Osteocyte (in vitro differentiated cells): Measurements from ENCODE around the gene MCTP1. TPM values are rescaled to one million over a fixed set of nuclear protein-coding genes. Genes with fewer than 3 reads are reported as not detected.

Experiments used
- DNase-seq: peaks from one replicate; pipeline ENCODE4 v3.0.0; 2021; ENCODE audit warnings: mixed read lengths; ENCODE audit not compliant: unreplicated experiment; ENCODE audit errors: extremely low spot score
- H3K27ac Mint-ChIP-seq: one replicate; pipeline ENCODE4 v1.8.0; 2021; ENCODE audit warnings: mild to moderate bottlenecking, mixed read lengths; ENCODE audit not compliant: unreplicated experiment
- H3K27me3 Mint-ChIP-seq: one replicate; pipeline ENCODE4 v1.8.0; 2021; ENCODE audit warnings: mixed read lengths; ENCODE audit not compliant: unreplicated experiment
- H3K36me3 Mint-ChIP-seq: one replicate; pipeline ENCODE4 v1.8.0; 2021; ENCODE audit warnings: mixed read lengths; ENCODE audit not compliant: unreplicated experiment
- H3K4me1 Mint-ChIP-seq: one replicate; pipeline ENCODE4 v1.8.0; 2021; ENCODE audit warnings: mixed read lengths; ENCODE audit not compliant: unreplicated experiment
- H3K4me3 Mint-ChIP-seq: one replicate; pipeline ENCODE4 v1.8.0; 2021; ENCODE audit warnings: mild to moderate bottlenecking, moderate library complexity, mixed read lengths; ENCODE audit not compliant: unreplicated experiment
- H3K9me3 Mint-ChIP-seq: one replicate; pipeline ENCODE4 v1.8.0; 2021; ENCODE audit warnings: mixed read lengths; ENCODE audit not compliant: unreplicated experiment
- CTCF ChIP-seq: fragments of 200-600 bp; sonication (generic); IDR thresholded peaks from 2 replicates; pipeline ENCODE4 v1.5.0; 2021; ENCODE audit warnings: antibody characterized with exemption, mild to moderate bottlenecking, moderate library complexity
- total RNA-seq: library from RNA; stranded (reverse); gene quantifications from 2 replicates; pipeline ENCODE4 v1.2.1, GENCODE V29; 2021

MCTP1 gene
- total RNA-seq, 1 donor from 2014 or later: 0.67 TPM

- Mint-ChIP-seq H3K9me3 (no peaks in the 10 kb centered on the region), H3K36me3 (no peaks in the 10 kb centered on the region), H3K4me1 (no peaks in the 10 kb centered on the region), H3K27ac (no peak overlapping the region), H3K27me3 (peaks cover 41% of the 10 kb centered on the region), H3K4me3 (no peak overlapping the region)
- no peak for TF ChIP-seq CTCF
- no peak for DNase-seq
Observed at GRCh38 chr5:95162231-95162992, 122.5 kb downstream of the MCTP1 start.

- H3K36me3 Mint-ChIP-seq: no peaks in the 10 kb centered on the region
- H3K4me1 Mint-ChIP-seq: no peaks in the 10 kb centered on the region
- DNase-seq: no peak
- TF ChIP-seq CTCF: no peak
- no peak overlapping the region for H3K4me3 Mint-ChIP-seq
- H3K9me3 Mint-ChIP-seq: no peaks in the 10 kb centered on the region
- peaks cover 33% of the 10 kb centered on the region for H3K27me3 Mint-ChIP-seq
- H3K27ac Mint-ChIP-seq: no peak overlapping the region
Observed at GRCh38 chr5:95159603-95160002, 125.3 kb downstream of the MCTP1 start.

GRCh38 chr5:95155888-95156287, 129.0 kb downstream of the MCTP1 start:
- peaks cover 18% of the 10 kb centered on the region for H3K27me3 Mint-ChIP-seq
- no peak for TF ChIP-seq CTCF
- H3K9me3 Mint-ChIP-seq: no peaks in the 10 kb centered on the region
- DNase-seq: no peak
- H3K4me1 Mint-ChIP-seq: no peaks in the 10 kb centered on the region
- H3K4me3 Mint-ChIP-seq: no peak overlapping the region
- no peaks in the 10 kb centered on the region for H3K36me3 Mint-ChIP-seq
- no peak overlapping the region for H3K27ac Mint-ChIP-seq

GRCh38 chr5:95153511-95153910, 131.4 kb downstream of the MCTP1 start:
- no peak for DNase-seq
- no peak for TF ChIP-seq CTCF
- Mint-ChIP-seq H3K4me1 (no peaks in the 10 kb centered on the region), H3K36me3 (no peaks in the 10 kb centered on the region), H3K4me3 (no peak overlapping the region), H3K27ac (no peak overlapping the region), H3K9me3 (peaks cover 2% of the 10 kb centered on the region), H3K27me3 (peaks cover 5% of the 10 kb centered on the region)

GRCh38 chr5:95152535-95152934, 132.4 kb downstream of the MCTP1 start:
- Mint-ChIP-seq H3K27ac (no peak overlapping the region), H3K36me3 (no peaks in the 10 kb centered on the region), H3K9me3 (peaks cover 12% of the 10 kb centered on the region), H3K27me3 (peaks cover 5% of the 10 kb centered on the region), H3K4me3 (no peak overlapping the region), H3K4me1 (no peaks in the 10 kb centered on the region)
- no peak for DNase-seq
- TF ChIP-seq CTCF: no peak
